Natural killer cell treated with Interleukin-12 subunit alpha and Interleukin-12 subunit beta and Interleukin-15 and Interleukin-18, amount 100 ng/mL, for 72 hours (primary cell): ENCODE data around the gene TMEM178B. TPM values are rescaled to one million over a fixed set of nuclear protein-coding genes. Genes with fewer than 3 reads are reported as not detected.
A peak's percentile ranks its signal among the peaks of the same experiment; 100 is the strongest.
"Not testable (repeated sequence)": the region's sequence is repeated elsewhere in the genome, so short reads cannot be mapped to it uniquely, and the experiment has no call there.

Source experiments
- ATAC-seq, 2 donors: fragments of 150-1000 bp; cut with Tn5 transposase in 1 of 2; sonication (Bioruptor Pico), chemical (Tn5 transposase) in 1 of 2; 2 replicates each; pipeline ENCODE4 v1.10.0; 2021
- DNase-seq: peaks from one replicate; pipeline ENCODE4 v3.0.0; 2022; ENCODE audit warnings: low spot score
- H3K27ac Mint-ChIP-seq, 2 donors: 1 replicate in 1 of 2; 2 replicates in 1 of 2; pipeline ENCODE4 v1.8.0; 2022; ENCODE audit warnings: mixed read lengths in 2 of 2, mild to moderate bottlenecking in 1 of 2, moderate library complexity in 1 of 2
- H3K27me3 Mint-ChIP-seq, 2 donors: 1 replicate in 1 of 2; 2 replicates in 1 of 2; pipeline ENCODE4 v1.8.0; 2022; ENCODE audit warnings: mixed read lengths in 2 of 2
- H3K36me3 Mint-ChIP-seq: one replicate; pipeline ENCODE4 v1.8.0; 2022; ENCODE audit warnings: mixed read lengths
- H3K4me1 Mint-ChIP-seq, 2 donors: 1 replicate in 1 of 2; 2 replicates in 1 of 2; pipeline ENCODE4 v1.8.0; 2022; ENCODE audit warnings: low read depth in 2 of 2, mixed read lengths in 2 of 2, mild to moderate bottlenecking in 1 of 2
- H3K4me3 Mint-ChIP-seq: one replicate; pipeline ENCODE4 v1.8.0; 2022; ENCODE audit warnings: mixed read lengths
- H3K9me3 Mint-ChIP-seq: 2 replicates; pipeline ENCODE4 v1.8.0; 2022; ENCODE audit warnings: mixed read lengths
- total RNA-seq, 2 donors: library from RNA; stranded (reverse); gene quantifications; one replicate each; pipeline ENCODE4 v1.2.3, GENCODE V29; 2022

The TMEM178B gene
- total RNA-seq, 2 donors from 2014 or later, result 8.2 to 9.0 TPM

- ATAC-seq, result no peak
- Mint-ChIP-seq H3K9me3 (no peaks in the 10 kb centered on the region), H3K27me3 (peaks cover 10 to 16% of the 10 kb centered on the region in 2 donors), H3K4me3 (no peak overlapping the region), H3K4me1 (peaks cover 0 to 2% of the 10 kb centered on the region in 2 donors), H3K27ac (no peak overlapping the region), H3K36me3 (no peaks in the 10 kb centered on the region)
- DNase-seq, result no peak
These were observed 251.0 kb downstream of the TMEM178B start for GRCh38 chr7:141324870-141325269.

- no peak overlapping the region for H3K4me3 Mint-ChIP-seq
- ATAC-seq (no peak), DNase-seq (no peak)
- peaks cover 10 to 16% of the 10 kb centered on the region in 2 donors for H3K27me3 Mint-ChIP-seq
- H3K9me3 Mint-ChIP-seq, result no peaks in the 10 kb centered on the region
- H3K36me3 Mint-ChIP-seq, result no peaks in the 10 kb centered on the region
- peaks cover 0 to 2% of the 10 kb centered on the region in 2 donors for H3K4me1 Mint-ChIP-seq
- no peak overlapping the region for H3K27ac Mint-ChIP-seq
These were observed 251.4 kb downstream of the TMEM178B start for GRCh38 chr7:141325275-141325674.

GRCh38 chr7:141328290-141328689 is 254.4 kb downstream of the TMEM178B start:
- DNase-seq, result no peak
- H3K4me3 Mint-ChIP-seq, result no peak overlapping the region
- H3K36me3 Mint-ChIP-seq, result no peaks in the 10 kb centered on the region
- no peaks in the 10 kb centered on the region for H3K9me3 Mint-ChIP-seq
- peaks cover 12 to 16% of the 10 kb centered on the region in 2 donors for H3K27me3 Mint-ChIP-seq
- no peak overlapping the region for H3K27ac Mint-ChIP-seq
- ATAC-seq, result no peak
- peaks cover 0 to 2% of the 10 kb centered on the region in 2 donors for H3K4me1 Mint-ChIP-seq

GRCh38 chr7:141330285-141330684 is 256.4 kb downstream of the TMEM178B start:
- DNase-seq, H3K9me3 Mint-ChIP-seq, ATAC-seq, H3K4me3 Mint-ChIP-seq, H3K4me1 Mint-ChIP-seq, H3K27ac Mint-ChIP-seq, H3K36me3 Mint-ChIP-seq: not testable (repeated sequence)
- H3K27me3 Mint-ChIP-seq, result peaks cover 0 to 10% of the 10 kb centered on the region in 2 donors

- ATAC-seq (peak in 1 of 2 donors; percentile 46), DNase-seq (no peak)
- Mint-ChIP-seq H3K9me3 (no peaks in the 10 kb centered on the region), H3K4me3 (no peak overlapping the region), H3K4me1 (peaks cover 0 to 3% of the 10 kb centered on the region in 2 donors), H3K27me3 (peaks cover 0 to 10% of the 10 kb centered on the region in 2 donors), H3K27ac (no peak overlapping the region), H3K36me3 (no peaks in the 10 kb centered on the region)
These were observed 259.6 kb downstream of the TMEM178B start for GRCh38 chr7:141333459-141333858.

- no peaks in the 10 kb centered on the region for H3K9me3 Mint-ChIP-seq
- H3K36me3 Mint-ChIP-seq, result no peaks in the 10 kb centered on the region
- H3K27me3 Mint-ChIP-seq, result peaks cover 12 to 14% of the 10 kb centered on the region in 2 donors
- DNase-seq, result no peak
- H3K4me3 Mint-ChIP-seq, result no peak overlapping the region
- peaks cover 0 to 3% of the 10 kb centered on the region in 2 donors for H3K4me1 Mint-ChIP-seq
- no peak overlapping the region for H3K27ac Mint-ChIP-seq
- ATAC-seq, result no peak
These were observed 261.3 kb downstream of the TMEM178B start for GRCh38 chr7:141335164-141335563.

GRCh38 chr7:141339603-141340002 is 265.7 kb downstream of the TMEM178B start:
- DNase-seq (no peak), ATAC-seq (no peak)
- H3K9me3 Mint-ChIP-seq, result no peaks in the 10 kb centered on the region
- H3K4me3 Mint-ChIP-seq, result no peak overlapping the region
- H3K4me1 Mint-ChIP-seq, result peaks cover 0 to 3% of the 10 kb centered on the region in 2 donors
- H3K27ac Mint-ChIP-seq, result no peak overlapping the region
- peaks cover 7 to 12% of the 10 kb centered on the region in 2 donors for H3K27me3 Mint-ChIP-seq
- no peaks in the 10 kb centered on the region for H3K36me3 Mint-ChIP-seq

- Mint-ChIP-seq H3K27ac (no peak overlapping the region), H3K4me1 (peaks cover 0 to 3% of the 10 kb centered on the region in 2 donors), H3K4me3 (no peak overlapping the region), H3K27me3 (peaks cover 9 to 19% of the 10 kb centered on the region in 2 donors), H3K36me3 (no peaks in the 10 kb centered on the region), H3K9me3 (no peaks in the 10 kb centered on the region)
- ATAC-seq (no peak), DNase-seq (no peak)
These were observed 267.1 kb downstream of the TMEM178B start for GRCh38 chr7:141340991-141341390.

- Mint-ChIP-seq H3K4me3 (no peak overlapping the region), H3K36me3 (no peaks in the 10 kb centered on the region), H3K27me3 (peaks cover 18 to 36% of the 10 kb centered on the region in 2 donors), H3K27ac (no peak overlapping the region), H3K9me3 (no peaks in the 10 kb centered on the region), H3K4me1 (no peaks in the 10 kb centered on the region)
- DNase-seq (no peak), ATAC-seq (no peak)
These were observed 269.0 kb downstream of the TMEM178B start for GRCh38 chr7:141342621-141343408.

GRCh38 chr7:141344153-141344935 is 270.5 kb downstream of the TMEM178B start:
- no peak overlapping the region for H3K4me3 Mint-ChIP-seq
- H3K4me1 Mint-ChIP-seq, result no peaks in the 10 kb centered on the region
- H3K27me3 Mint-ChIP-seq, result peaks cover 25 to 43% of the 10 kb centered on the region in 2 donors
- no peaks in the 10 kb centered on the region for H3K36me3 Mint-ChIP-seq
- no peak overlapping the region for H3K27ac Mint-ChIP-seq
- H3K9me3 Mint-ChIP-seq, result no peaks in the 10 kb centered on the region
- ATAC-seq, result no peak
- no peak for DNase-seq

- peaks cover 34 to 56% of the 10 kb centered on the region in 2 donors for H3K27me3 Mint-ChIP-seq
- H3K27ac Mint-ChIP-seq, result no peak overlapping the region
- H3K36me3 Mint-ChIP-seq, result no peaks in the 10 kb centered on the region
- no peaks in the 10 kb centered on the region for H3K9me3 Mint-ChIP-seq
- no peaks in the 10 kb centered on the region for H3K4me1 Mint-ChIP-seq
- DNase-seq, result no peak
- ATAC-seq, result no peak
- no peak overlapping the region for H3K4me3 Mint-ChIP-seq
These were observed 274.9 kb downstream of the TMEM178B start for GRCh38 chr7:141348728-141349127.

GRCh38 chr7:141349338-141349737 is 275.5 kb downstream of the TMEM178B start:
- no peaks in the 10 kb centered on the region for H3K9me3 Mint-ChIP-seq
- DNase-seq (no peak), ATAC-seq (no peak)
- H3K27me3 Mint-ChIP-seq, result peaks cover 34 to 59% of the 10 kb centered on the region in 2 donors
- H3K4me3 Mint-ChIP-seq, result no peak overlapping the region
- H3K36me3 Mint-ChIP-seq, result no peaks in the 10 kb centered on the region
- H3K27ac Mint-ChIP-seq, result no peak overlapping the region
- peaks cover 2% of the 10 kb centered on the region in 2 donors for H3K4me1 Mint-ChIP-seq

GRCh38 chr7:141349804-141350203 is 275.9 kb downstream of the TMEM178B start:
- peaks cover 6% of the 10 kb centered on the region in 2 donors for H3K4me1 Mint-ChIP-seq
- H3K4me3 Mint-ChIP-seq, result no peak overlapping the region
- DNase-seq, result no peak

GRCh38 chr7:141351175-141351574 is 277.3 kb downstream of the TMEM178B start:
- H3K9me3 Mint-ChIP-seq, result no peaks in the 10 kb centered on the region
- H3K4me1 Mint-ChIP-seq, result peaks cover 6 to 10% of the 10 kb centered on the region in 2 donors
- no peak for ATAC-seq
- no peak for DNase-seq
- H3K27me3 Mint-ChIP-seq, result peaks cover 34 to 68% of the 10 kb centered on the region in 2 donors
- no peaks in the 10 kb centered on the region for H3K36me3 Mint-ChIP-seq
- no peak overlapping the region for H3K4me3 Mint-ChIP-seq
- no peak overlapping the region for H3K27ac Mint-ChIP-seq

More at GRCh38 chr7:141349804-141350203, 275.9 kb downstream of the TMEM178B start:
- no peaks in the 10 kb centered on the region for H3K9me3 Mint-ChIP-seq
- peaks cover 34 to 64% of the 10 kb centered on the region in 2 donors for H3K27me3 Mint-ChIP-seq
- ATAC-seq, result no peak
- H3K36me3 Mint-ChIP-seq, result no peaks in the 10 kb centered on the region
- no peak overlapping the region for H3K27ac Mint-ChIP-seq
